Liver (tissue), 3 donors: ENCODE measurements around the gene NFYC.

Source experiments
- CTCF ChIP-seq: fragments of 150-350 bp; IDR thresholded peaks from 2 replicates; pipeline ENCODE4 v1.5.1; 2017; ENCODE audit warnings: improper control_type of control experiment, low read depth, low read length; ENCODE audit not compliant: missing input control
- EGR1 ChIP-seq, 2 donors: IDR thresholded peaks; 2 replicates each; pipeline ENCODE4 v1.6.1; 2016 to 2018; ENCODE audit warnings: antibody characterized with exemption in 2 of 2, low read depth in 2 of 2
- GABPA ChIP-seq, 2 donors: IDR thresholded peaks in 1 of 2; conservative IDR thresholded peaks in 1 of 2; 2 replicates each; pipeline ENCODE4 v1.6.1; 2016; ENCODE audit warnings: antibody characterized with exemption in 2 of 2, mild to moderate bottlenecking in 1 of 2, moderate library complexity in 1 of 2
- HNF4G ChIP-seq: IDR thresholded peaks from 2 replicates; pipeline ENCODE4 v1.6.1; 2016; ENCODE audit warnings: antibody characterized with exemption
- MAX ChIP-seq: IDR thresholded peaks from 2 replicates; pipeline ENCODE4 v1.6.1; 2016; ENCODE audit warnings: antibody characterized with exemption
- REST ChIP-seq: IDR thresholded peaks from 2 replicates; pipeline ENCODE4 v1.6.1; 2016; ENCODE audit warnings: antibody characterized with exemption, mild to moderate bottlenecking
- YY1 ChIP-seq: IDR thresholded peaks from 2 replicates; pipeline ENCODE4 v1.6.1; 2016; ENCODE audit warnings: antibody characterized with exemption, mild to moderate bottlenecking
- ZBTB33 ChIP-seq: IDR thresholded peaks from 2 replicates; pipeline ENCODE4 v1.6.1; 2016; ENCODE audit warnings: antibody characterized with exemption
- donor health status: healthy.
- donor health status: healthy.

GRCh38 chr1:40740039-40740996 lies 48.8 kb downstream of the NFYC start:
- TF ChIP-seq CTCF (no peak), EGR1 (IDR thresholded peaks at IDR 0.05; ENCODE audit: low read depth in 2 of 2) (no peak), HNF4G (peak; percentile 27), YY1 (peak; percentile 66), ZBTB33 (peak; percentile 60), GABPA (IDR thresholded peaks at IDR 0.05 in 1 of 2, conservative IDR thresholded peaks at IDR 0.05 in 1 of 2) (peak in 1 of 2 donors; percentile 76), REST (peak; percentile 52), MAX (peak; percentile 58)
